Skeletal muscle tissue (tissue), 4 donors: ENCODE results near the gene OR52K2. TPM values are rescaled to one million over a fixed set of nuclear protein-coding genes. Genes with fewer than 3 reads are reported as not detected.

ENCODE experiments used
- H3K27ac ChIP-seq: one replicate; pipeline ENCODE4 v1.7.0; 2013; ENCODE audit warnings: mild to moderate bottlenecking, low read depth, low read length, inconsistent platforms
- H3K27me3 ChIP-seq, 3 donors: one replicate each; pipeline ENCODE4 v1.7.0; 2013; ENCODE audit warnings: low read length in 3 of 3; ENCODE audit not compliant: control insufficient read depth in 3 of 3, insufficient read depth in 3 of 3
- H3K36me3 ChIP-seq, 3 donors: one replicate each; pipeline ENCODE4 v1.7.0; 2013; ENCODE audit warnings: low read length in 3 of 3; ENCODE audit not compliant: control insufficient read depth in 3 of 3, insufficient read depth in 3 of 3
- H3K4me1 ChIP-seq, 3 donors: one replicate each; pipeline ENCODE4 v1.7.0; 2013; ENCODE audit warnings: low read length in 3 of 3, mild to moderate bottlenecking in 3 of 3; ENCODE audit not compliant: control insufficient read depth in 3 of 3, insufficient read depth in 3 of 3
- H3K4me3 ChIP-seq, 3 donors: one replicate each; pipeline ENCODE4 v1.7.0; 2013; ENCODE audit warnings: low read length in 3 of 3
- H3K9ac ChIP-seq, 3 donors: one replicate each; pipeline ENCODE4 v1.7.0; 2013; ENCODE audit warnings: low read length in 3 of 3, mild to moderate bottlenecking in 3 of 3, moderate library complexity in 2 of 3, low read depth in 1 of 3
- H3K9me3 ChIP-seq, 3 donors: one replicate each; pipeline ENCODE4 v1.7.0; 2013; ENCODE audit warnings: low read length in 3 of 3; ENCODE audit not compliant: control insufficient read depth in 3 of 3
- total RNA-seq: library from RNA; depleted of rRNA; stranded (reverse); fragments of >200 nt; gene quantifications from one replicate; pipeline ENCODE4 v1.2.3, GENCODE V29; 2014
- donor health status: Osteomylitis.

Gene OR52K2
- total RNA-seq, 1 donor from 2014 or later: not detected

DNA sequence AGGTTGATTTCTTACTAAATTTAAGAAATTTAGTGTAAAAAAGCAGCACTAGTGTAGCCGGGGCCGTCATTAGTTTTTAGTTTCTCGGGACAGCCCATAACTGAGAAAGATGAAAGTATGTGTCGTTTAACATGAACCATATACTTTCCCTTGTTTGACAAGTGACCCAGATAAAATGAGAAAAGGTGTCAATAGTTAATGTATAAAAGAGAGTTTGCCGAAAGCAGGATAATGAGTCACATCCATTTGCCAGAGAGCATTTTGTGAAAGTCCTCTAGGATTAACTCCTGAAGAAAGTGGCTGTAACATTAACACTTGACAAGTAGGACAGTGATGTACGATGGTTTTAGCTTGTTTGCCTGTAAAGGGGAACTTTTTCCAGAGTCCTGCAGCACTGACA is 46.9 kb downstream of the OR52K2 start:
- H3K9me3 ChIP-seq: no peaks in the 10 kb centered on the region
- H3K36me3 ChIP-seq: no peaks in the 10 kb centered on the region
- no peak overlapping the region for H3K9ac ChIP-seq
- H3K4me3 ChIP-seq: no peak overlapping the region
- H3K4me1 ChIP-seq: no peaks in the 10 kb centered on the region
- peaks cover 0 to 6% (median 0%) of the 10 kb centered on the region in 3 donors for H3K27me3 ChIP-seq
- no peak overlapping the region for H3K27ac ChIP-seq

DNA sequence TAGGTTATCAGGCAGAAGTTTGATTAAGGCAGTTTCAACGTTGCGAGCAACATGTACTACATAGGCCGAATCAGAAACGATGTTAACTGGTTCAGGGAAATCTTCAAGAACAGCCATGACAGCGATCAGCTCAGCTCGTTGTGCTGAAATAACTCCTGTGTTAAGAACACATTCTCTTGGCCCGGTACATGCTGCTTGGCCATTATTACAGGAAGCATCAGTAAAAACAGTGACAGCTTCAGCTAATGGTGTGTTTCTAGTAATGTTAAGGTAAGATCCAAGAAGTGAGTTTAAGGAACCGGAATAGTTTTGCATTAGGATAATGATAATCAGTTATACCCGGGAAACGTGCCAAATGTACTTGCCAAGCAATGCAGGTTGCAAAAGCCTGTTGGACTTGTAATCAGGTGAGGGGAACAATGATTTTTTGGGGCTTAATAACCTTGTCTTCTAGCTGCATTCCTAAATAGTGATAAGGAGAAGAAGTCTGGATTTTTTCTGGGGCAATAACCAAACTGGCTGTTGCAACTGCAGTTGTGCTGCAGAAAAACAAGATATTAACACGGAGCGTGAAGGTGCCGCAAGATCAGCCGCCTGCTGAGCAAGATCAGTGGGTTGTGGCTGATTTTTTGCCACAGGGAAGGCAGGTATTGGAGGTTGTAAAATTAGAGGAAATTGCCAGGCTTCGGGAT is 47.6 kb downstream of the OR52K2 start:
- Histone ChIP-seq H3K27me3 (peaks cover 0 to 6% (median 0%) of the 10 kb centered on the region in 3 donors), H3K9ac (no peak overlapping the region), H3K4me3 (no peak overlapping the region), H3K9me3 (no peaks in the 10 kb centered on the region), H3K27ac (no peak overlapping the region), H3K4me1 (no peaks in the 10 kb centered on the region), H3K36me3 (no peaks in the 10 kb centered on the region)

Other genes with a start within 250 kb of the OR52K2 start
- not detected for gene OR52B4, start 80.9 kb upstream of the OR52K2 start, total RNA-seq
- 19.3 TPM for gene TRIM21, start 55.6 kb upstream of the OR52K2 start, total RNA-seq
- gene OR52K1, start 33.4 kb downstream of the OR52K2 start, total RNA-seq: not detected
- not detected for gene OR52M1, start 95.9 kb downstream of the OR52K2 start, total RNA-seq
- not detected for gene OR52I2, start 132.4 kb downstream of the OR52K2 start, total RNA-seq
- not detected for gene OR52I1, start 144.7 kb downstream of the OR52K2 start, total RNA-seq
- gene TRIM68, start 158.9 kb downstream of the OR52K2 start, total RNA-seq: 6.8 TPM
- not detected for gene OR51D1, start 188.2 kb downstream of the OR52K2 start, total RNA-seq
- 4.2 TPM for gene OR51E1, start 194.7 kb downstream of the OR52K2 start, total RNA-seq
- 0.52 TPM for gene OR51E2, start 248.6 kb downstream of the OR52K2 start, total RNA-seq